Naive thymus-derived CD4-positive, alpha-beta T cell (primary cell): ENCODE data around the gene MKNK2. TPM values are rescaled to one million over a fixed set of nuclear protein-coding genes. Genes with fewer than 3 reads are reported as not detected.
A peak's percentile ranks its signal among the peaks of the same experiment; 100 is the strongest.

Experiments used
- ATAC-seq: fragments of 150-1000 bp; cut with Tn5 transposase; 2 replicates; pipeline ENCODE4 v1.10.0; 2021; ENCODE audit warnings: mild to moderate bottlenecking, moderate library complexity
- CTCF ChIA-PET: fragments of 350-600 bp; sonication (Branson Sonifier 250); formaldehyde crosslinking; loops from one replicate; lab custom pipeline; 2021; ENCODE audit warnings: antibody characterized with exemption; lab: Charles Lee
- POLR2A ChIA-PET: fragments of 350-600 bp; sonication (Branson Sonifier 250); formaldehyde crosslinking; loops from one replicate; lab custom pipeline; 2021; ENCODE audit warnings: antibody characterized with exemption, inconsistent platforms; lab: Charles Lee
- DNase-seq, 9 donors: peaks; one replicate each; pipeline versions ENCODE4 v3.0.0 to v3.0.0-alpha.2; 2020 to 2022; ENCODE audit warnings: mixed read lengths in 1 of 9
- H3K27ac ChIP-seq: one replicate; pipeline ENCODE4 v1.7.0; 2013; ENCODE audit warnings: mild to moderate bottlenecking, low read depth, low read length, moderate library complexity
- H3K27me3 ChIP-seq, 2 donors: one replicate each; pipeline ENCODE4 v1.7.0; 2013; ENCODE audit warnings: low read length in 2 of 2, mild to moderate bottlenecking in 2 of 2, moderate library complexity in 2 of 2; ENCODE audit not compliant: control insufficient read depth in 2 of 2, insufficient read depth in 2 of 2
- H3K36me3 ChIP-seq, 3 experiments: 1 replicate in 2 of 3; 2 replicates in 1 of 3; pipeline ENCODE4 v1.7.0; 2013; ENCODE audit warnings: low read length in 3 of 3, mild to moderate bottlenecking in 3 of 3, moderate library complexity in 1 of 3; ENCODE audit not compliant: insufficient read depth in 3 of 3, control insufficient read depth in 2 of 3
- H3K4me1 ChIP-seq, 2 donors: one replicate each; pipeline ENCODE4 v1.7.0; 2013; ENCODE audit warnings: low read length in 2 of 2, mild to moderate bottlenecking in 2 of 2, moderate library complexity in 1 of 2; ENCODE audit not compliant: control insufficient read depth in 2 of 2, insufficient read depth in 2 of 2
- H3K4me3 ChIP-seq: 2 replicates; pipeline ENCODE4 v1.7.0; 2013; ENCODE audit warnings: mild to moderate bottlenecking, low read length
- H3K9me3 ChIP-seq, 3 experiments: 1 replicate in 2 of 3; 2 replicates in 1 of 3; pipeline ENCODE4 v1.7.0; 2013; ENCODE audit warnings: low read length in 3 of 3; ENCODE audit not compliant: control insufficient read depth in 2 of 3
- H3K27ac Mint-ChIP-seq, 9 donors: one replicate each; pipeline ENCODE4 v1.8.0; 2020 to 2022; ENCODE audit warnings: mixed read lengths in 9 of 9, mild to moderate bottlenecking in 8 of 9, moderate library complexity in 5 of 9, inconsistent platforms in 2 of 9
- H3K27me3 Mint-ChIP-seq, 5 donors: one replicate each; pipeline ENCODE4 v1.8.0; 2021 to 2022; ENCODE audit warnings: mixed read lengths in 5 of 5, mild to moderate bottlenecking in 1 of 5
- H3K36me3 Mint-ChIP-seq, 5 donors: one replicate each; pipeline ENCODE4 v1.8.0; 2020 to 2022; ENCODE audit warnings: mixed read lengths in 5 of 5, mild to moderate bottlenecking in 3 of 5, inconsistent platforms in 1 of 5
- H3K4me1 Mint-ChIP-seq, 7 donors: one replicate each; pipeline ENCODE4 v1.8.0; 2020 to 2022; ENCODE audit warnings: mixed read lengths in 7 of 7, mild to moderate bottlenecking in 3 of 7, inconsistent platforms in 1 of 7
- H3K4me3 Mint-ChIP-seq, 10 donors: one replicate each; pipeline ENCODE4 v1.8.0; 2020 to 2022; ENCODE audit warnings: mild to moderate bottlenecking in 10 of 10, mixed read lengths in 10 of 10, moderate library complexity in 6 of 10, inconsistent platforms in 2 of 10
- H3K9me3 Mint-ChIP-seq, 11 donors: one replicate each; pipeline ENCODE4 v1.8.0; 2020 to 2022; ENCODE audit warnings: mixed read lengths in 11 of 11, mild to moderate bottlenecking in 4 of 11, inconsistent platforms in 1 of 11, moderate library complexity in 1 of 11
- intact Hi-C, 2 donors: fragments of 100-400 bp; cut with micrococcal nuclease; formaldehyde crosslinking; loops; one replicate each; pipeline ENCODE4 v1.15.1; 2023
- polyA plus RNA-seq, 2 donors: library from polyadenylated mRNA; unstranded; fragments of 300-500 nt; fragmentation: Illumina TruSeq; gene quantifications; one replicate each; pipeline ENCODE4 v1.2.3, GENCODE V29; 2021
- total RNA-seq, 6 experiments: library from RNA in 5 of 6; stranded (reverse) in 5 of 6; gene quantifications; 1 replicate in 5 of 6; 2 replicates in 1 of 6; pipeline ENCODE4 v1.2.3 and lab custom pipeline; 2021 to 2026

MKNK2 gene
- total and polyA plus RNA-seq, 7 experiments from 2014 or later = 28.8 to 347 (median 200) TPM

DNA sequence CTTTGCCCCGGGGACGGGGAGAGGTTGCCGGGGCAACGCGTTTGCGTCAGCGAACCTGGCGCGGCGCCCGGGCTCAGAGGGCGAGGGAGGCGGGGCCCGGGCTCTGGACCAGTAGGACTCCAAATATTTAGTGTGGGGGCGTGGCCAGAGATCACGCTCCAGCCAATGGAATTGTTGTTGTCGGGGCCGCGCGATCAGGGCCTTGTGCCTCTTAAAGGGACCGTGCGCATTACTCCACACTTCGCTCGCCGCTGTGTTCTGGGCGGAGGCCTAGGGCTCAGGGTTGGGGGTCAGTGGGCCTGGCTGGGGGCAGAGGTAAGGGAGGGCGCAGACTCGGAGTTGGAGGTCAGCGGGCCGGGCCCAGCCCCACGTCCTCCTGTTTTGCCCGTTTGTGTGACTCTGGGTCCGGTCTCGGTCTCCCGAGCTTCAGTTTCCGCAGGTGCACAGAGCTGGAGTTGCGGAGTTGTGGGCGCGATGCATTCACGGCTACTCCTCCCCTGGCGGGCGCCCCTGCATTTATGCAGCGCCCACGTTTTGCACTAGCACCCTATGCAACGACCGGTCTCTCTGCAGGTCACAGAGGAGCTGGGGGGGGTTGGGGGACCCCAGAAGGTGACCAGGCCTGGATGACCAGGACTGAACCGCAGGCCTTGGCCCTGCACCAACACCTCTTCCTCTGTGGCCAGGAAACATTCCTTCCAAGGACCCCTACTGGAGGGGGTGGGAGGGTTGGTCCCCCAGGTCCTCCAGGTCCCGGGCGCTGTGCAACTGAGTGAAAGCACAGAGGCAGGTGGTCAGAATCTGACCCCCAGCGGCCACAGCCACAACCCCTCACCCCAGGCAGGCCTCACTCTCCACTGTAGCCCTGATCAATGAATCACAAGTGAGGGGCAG lies 10.7 kb upstream of the MKNK2 start:
- Histone ChIP-seq H3K27me3 (no peaks in the 10 kb centered on the region), H3K9me3 (no peaks in the 10 kb centered on the region), H3K4me1 (peaks cover 32 to 49% of the 10 kb centered on the region in 2 donors), H3K36me3 (no peaks in the 10 kb centered on the region), H3K4me3 (peak overlapping the region; percentile 72), H3K27ac (peak overlapping the region; percentile 99)
- peak; percentile 99 to 100 (median 100) for DNase-seq
- ChIA-PET POLR2A (interaction anchor here (0.6 to 4.1 kb wide), 10 partner anchors 10 to 163 kb away, joined by 3 to 41 read pairs (median 6); partner anchors contain the start of genes MKNK2 and MOB3A), CTCF (no interaction called here)
- Mint-ChIP-seq H3K27me3 (no peaks in the 10 kb centered on the region), H3K9me3 (peaks cover 0 to 4% (median 0%) of the 10 kb centered on the region in 11 donors), H3K36me3 (no peaks in the 10 kb centered on the region), H3K4me3 (peak overlapping the region; percentile 91 to 97 (median 94)), H3K4me1 (peaks cover 20 to 60% (median 24%) of the 10 kb centered on the region in 7 donors), H3K27ac (peak overlapping the region; percentile 85 to 99 (median 97))
- intact Hi-C loops = loop anchor here (1.0 to 5.0 kb wide), 9 partner anchors 8 to 199 kb away; partner anchors contain the start of genes IZUMO4 (in 2 of the 2), MKNK2 (in 2 of the 2), MOB3A (in 2 of the 2) and ABHD17A (in 1 of the 2)
- peak; percentile 94 for ATAC-seq

DNA sequence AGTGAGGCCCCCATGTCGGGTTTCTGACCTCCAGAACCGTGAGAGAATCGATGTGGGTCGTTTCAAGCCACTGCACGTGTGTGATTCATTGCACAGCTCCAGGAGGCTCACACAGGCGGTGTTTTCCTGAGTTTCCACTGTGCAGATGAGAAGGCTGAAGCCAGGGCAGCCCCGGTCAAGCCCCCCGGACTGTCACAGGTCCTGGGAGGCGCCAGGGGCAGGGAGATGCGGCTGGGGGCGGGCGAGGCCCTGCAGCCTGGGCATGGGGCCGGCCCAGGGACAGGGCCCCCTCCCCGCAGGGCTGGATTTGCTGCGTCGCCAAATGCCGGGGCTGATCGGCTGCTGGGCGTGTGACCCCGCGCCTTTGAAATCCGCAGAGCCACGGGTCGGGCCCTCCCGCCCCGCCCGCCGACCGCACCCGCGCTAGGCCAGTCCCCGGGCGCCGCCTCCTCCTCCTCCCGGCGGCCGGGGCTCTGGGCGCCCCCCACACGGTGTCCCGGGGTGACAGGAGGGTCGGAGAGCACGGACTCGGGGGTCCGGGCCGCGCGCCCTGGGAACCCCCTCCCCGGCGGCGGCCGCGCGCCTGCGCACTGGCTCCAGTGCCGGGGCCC lies 9.9 kb upstream of the MKNK2 start:
- DNase-seq = no peak
- ATAC-seq = peak; percentile 66
- H3K4me1 Mint-ChIP-seq = peaks cover 20 to 66% (median 27%) of the 10 kb centered on the region in 7 donors

DNA sequence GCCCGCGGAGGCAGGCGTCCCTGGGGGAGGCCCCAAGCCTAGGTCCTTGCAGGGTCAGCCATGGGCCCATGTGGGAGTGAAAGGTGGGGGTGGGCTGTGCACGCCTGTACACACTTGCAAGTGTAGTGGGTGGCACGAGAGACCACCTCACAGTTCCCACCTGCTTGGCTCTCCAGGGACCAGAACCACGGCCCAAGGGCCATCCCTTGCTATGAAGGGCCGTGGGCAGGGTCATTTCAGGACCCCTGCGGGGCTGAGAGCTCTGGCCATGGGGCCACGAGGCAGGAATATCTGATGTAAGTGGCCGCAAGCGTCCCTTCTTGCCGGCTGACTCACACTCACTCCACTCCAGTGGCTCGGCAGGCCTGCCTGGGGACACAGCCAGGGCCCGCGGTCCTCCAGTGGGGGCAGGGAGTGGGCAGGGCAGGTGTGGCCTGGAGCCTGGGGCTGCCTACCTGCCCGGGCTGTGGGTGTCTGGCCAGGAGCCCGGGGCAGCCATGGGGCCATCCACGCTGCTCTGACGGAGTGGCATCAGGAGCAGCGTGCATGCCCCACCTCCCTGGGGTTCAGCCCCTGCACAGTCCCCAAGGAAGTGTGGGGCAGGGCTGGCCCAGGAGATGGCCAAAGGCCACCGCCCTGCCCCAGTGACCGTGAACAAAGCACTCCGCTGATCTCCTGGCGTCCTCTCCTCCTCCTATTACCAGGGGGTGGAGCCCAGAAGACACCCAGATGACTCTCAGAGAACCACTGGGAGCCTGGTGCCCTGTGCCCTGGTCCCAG lies 8.6 kb upstream of the MKNK2 start:
- Mint-ChIP-seq H3K27ac (peak overlapping the region; percentile 95 to 99 (median 97)), H3K27me3 (no peaks in the 10 kb centered on the region), H3K4me3 (peak overlapping the region; percentile 91 to 97 (median 94)), H3K36me3 (no peaks in the 10 kb centered on the region), H3K9me3 (peaks cover 0 to 4% (median 0%) of the 10 kb centered on the region in 11 donors), H3K4me1 (peaks cover 25 to 78% (median 38%) of the 10 kb centered on the region in 7 donors)
- no peak for ATAC-seq
- CTCF ChIA-PET = no interaction called here
- Histone ChIP-seq H3K9me3 (no peaks in the 10 kb centered on the region), H3K4me3 (no peak overlapping the region), H3K4me1 (peaks cover 38 to 65% of the 10 kb centered on the region in 2 donors), H3K27ac (peak overlapping the region; percentile 99), H3K27me3 (no peaks in the 10 kb centered on the region), H3K36me3 (no peaks in the 10 kb centered on the region)
- no peak for DNase-seq
- POLR2A ChIA-PET = interaction anchor here (0.6 to 4.1 kb wide), 10 partner anchors 8 to 36 kb away, joined by 3 to 41 read pairs (median 4); partner anchors contain the start of genes MKNK2 and MOB3A
- intact Hi-C loops = loop anchor here (1.0 to 5.0 kb wide), 3 partner anchors 17 to 197 kb away; partner anchors contain the start of gene KLF16 (in 1 of the 2)

More for the DNA sequence above, 9.9 kb upstream of the MKNK2 start:
- POLR2A ChIA-PET = interaction anchor here (0.9 to 4.1 kb wide), 12 partner anchors 9 to 162 kb away, joined by 3 to 41 read pairs (median 7); partner anchors contain the start of genes MKNK2 and MOB3A
- intact Hi-C loops = loop anchor here (1.0 to 5.0 kb wide), 9 partner anchors 8 to 199 kb away; partner anchors contain the start of genes IZUMO4 (in 2 of the 2), MKNK2 (in 2 of the 2), MOB3A (in 2 of the 2) and ABHD17A (in 1 of the 2)
- peak overlapping the region; percentile 95 to 99 (median 97) for H3K27ac Mint-ChIP-seq
- H3K9me3 Mint-ChIP-seq = peaks cover 0 to 4% (median 0%) of the 10 kb centered on the region in 11 donors
- no peaks in the 10 kb centered on the region for H3K27me3 Mint-ChIP-seq
- H3K27ac ChIP-seq = peak overlapping the region; percentile 99
- peak overlapping the region; percentile 91 to 97 (median 94) for H3K4me3 Mint-ChIP-seq
- CTCF ChIA-PET = interaction anchor here (1.2 kb wide), 1 partner anchor 9 kb away, joined by 8 read pairs; the partner anchor contains the start of gene MKNK2
- H3K36me3 ChIP-seq = no peaks in the 10 kb centered on the region
- peaks cover 37 to 54% of the 10 kb centered on the region in 2 donors for H3K4me1 ChIP-seq
- no peaks in the 10 kb centered on the region for H3K27me3 ChIP-seq
- H3K9me3 ChIP-seq = no peaks in the 10 kb centered on the region
- peak overlapping the region; percentile 72 for H3K4me3 ChIP-seq
- H3K36me3 Mint-ChIP-seq = no peaks in the 10 kb centered on the region

DNA sequence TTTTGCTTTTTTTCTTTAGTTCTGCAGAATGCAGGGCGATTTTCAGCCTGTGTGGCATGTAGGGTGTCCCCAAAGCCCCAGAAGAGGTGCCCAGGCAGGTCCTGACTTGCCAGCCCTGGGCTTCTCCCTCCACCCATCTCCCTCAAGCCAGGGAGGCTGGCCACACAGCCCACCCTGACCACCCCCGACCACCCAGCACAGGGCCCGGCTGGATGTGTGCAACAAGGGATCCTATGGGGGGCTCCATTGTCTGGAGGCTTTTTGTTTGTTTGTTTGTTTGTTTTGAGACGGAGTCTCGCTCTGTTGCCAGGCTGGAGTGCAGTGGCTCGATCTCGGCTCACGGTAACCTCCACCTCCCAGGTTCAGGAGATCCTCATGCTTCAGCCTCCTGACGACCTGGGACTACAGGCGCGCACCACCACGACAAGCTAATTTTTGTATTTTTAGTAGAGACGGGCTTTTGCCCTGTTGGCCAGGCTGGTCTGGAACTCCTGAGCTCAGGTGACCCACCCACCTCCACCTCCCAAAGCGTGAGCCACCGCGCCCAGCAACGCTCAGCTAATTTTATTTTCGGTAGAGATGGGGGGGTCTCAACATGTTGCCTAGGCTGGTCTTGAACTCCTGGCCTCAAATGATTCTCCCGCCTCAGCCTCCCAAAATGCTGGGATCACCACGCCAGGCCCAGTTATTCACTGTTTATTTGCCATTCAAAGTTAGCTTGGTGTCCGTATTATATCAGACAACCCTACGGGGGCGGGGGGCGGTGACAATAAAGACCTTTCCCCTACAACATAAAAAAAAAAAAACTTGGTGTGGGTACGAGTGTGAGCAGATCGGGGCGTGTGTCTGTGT lies 7.8 kb upstream of the MKNK2 start:
- no peaks in the 10 kb centered on the region for H3K36me3 Mint-ChIP-seq
- Histone ChIP-seq H3K9me3 (no peaks in the 10 kb centered on the region), H3K27me3 (no peaks in the 10 kb centered on the region), H3K4me3 (no peak overlapping the region), H3K27ac (peak overlapping the region; percentile 99), H3K4me1 (peaks cover 38 to 65% of the 10 kb centered on the region in 2 donors), H3K36me3 (no peaks in the 10 kb centered on the region)
- ATAC-seq (no peak), DNase-seq (no peak)
- H3K4me1 Mint-ChIP-seq = peaks cover 26 to 75% (median 41%) of the 10 kb centered on the region in 7 donors
- ChIA-PET POLR2A (interaction anchor here (0.6 to 4.1 kb wide), 9 partner anchors 7 to 40 kb away, joined by 3 to 41 read pairs (median 4); partner anchors contain the start of genes MKNK2 and MOB3A), CTCF (no interaction called here)
- H3K27ac Mint-ChIP-seq = peak overlapping the region; percentile 80 to 92 (median 88)
- intact Hi-C loops = no loop called here
- H3K9me3 Mint-ChIP-seq = peaks cover 0 to 4% (median 0%) of the 10 kb centered on the region in 11 donors
- peak overlapping the region in 9 of 10 donors; percentile 29 to 69 (median 61) for H3K4me3 Mint-ChIP-seq
- no peaks in the 10 kb centered on the region for H3K27me3 Mint-ChIP-seq
